Left cardiac atrium (tissue), 4 donors: ENCODE data around the gene TBC1D5. TPM values are rescaled to one million over a fixed set of nuclear protein-coding genes. Genes with fewer than 3 reads are reported as not detected.
"Not testable (repeated sequence)": the region's sequence is repeated elsewhere in the genome, so short reads cannot be mapped to it uniquely, and the experiment has no call there.

Experiments used
- ATAC-seq, 2 donors: fragments of 200-7000 bp; cut with Tn5 transposase; one replicate each; pipeline ENCODE4 v1.9.1; 2020; ENCODE audit warnings: mild to moderate bottlenecking in 2 of 2, moderate library complexity in 2 of 2
- DNase-seq: peaks from one replicate; pipeline ENCODE4 v3.0.0-alpha.2; 2020
- intact Hi-C, 2 donors: fragments of 100-400 bp; cut with DNase I; formaldehyde crosslinking; loops; one replicate each; pipeline versions ENCODE4 v1.14.1 to v1.15.1; 2022 to 2023
- total RNA-seq, 2 donors: library from RNA; stranded (reverse); fragmentation: NEBNext Ultra II Directional; extraction: Animal tissue kit (Norgen Biotek cat#: 25700); gene quantifications; one replicate each; pipeline ENCODE4 v1.2.1, GENCODE V29; 2021
- donor health status: DM: no; HTN: yes; CAD: no.
- donor health status: DM: no; HTN: yes; CAD: no; lungs with severe emphysema.
- donor health status: DM: yes; HTN: yes; CAD: no.
- donor health status: Dilated cardiomyopathy.

TBC1D5 gene
- total RNA-seq, 2 donors from 2014 or later, result 33.2 to 38.7 TPM

DNA sequence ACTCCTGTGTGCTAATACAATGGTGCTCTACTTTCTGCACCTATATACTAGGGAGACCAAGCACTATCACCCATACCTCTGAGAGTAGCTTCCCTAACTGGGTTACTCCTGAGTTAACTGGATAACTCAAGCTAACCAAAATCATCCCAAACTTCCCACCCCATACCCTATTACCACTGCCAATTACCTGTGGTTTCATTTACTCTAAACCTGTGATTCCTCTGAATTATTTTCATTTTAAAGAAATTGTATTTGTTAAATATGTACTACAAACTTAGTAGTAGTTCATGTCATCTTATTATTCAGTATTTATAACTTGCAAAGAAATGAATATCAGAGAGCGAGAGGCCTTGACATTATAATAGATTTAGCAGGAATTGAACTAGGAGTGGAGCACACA, 340.5 kb downstream of the TBC1D5 start:
- intact Hi-C loops, result no loop called here
- ATAC-seq (peak; percentile 30 to 74), DNase-seq (no peak)

DNA sequence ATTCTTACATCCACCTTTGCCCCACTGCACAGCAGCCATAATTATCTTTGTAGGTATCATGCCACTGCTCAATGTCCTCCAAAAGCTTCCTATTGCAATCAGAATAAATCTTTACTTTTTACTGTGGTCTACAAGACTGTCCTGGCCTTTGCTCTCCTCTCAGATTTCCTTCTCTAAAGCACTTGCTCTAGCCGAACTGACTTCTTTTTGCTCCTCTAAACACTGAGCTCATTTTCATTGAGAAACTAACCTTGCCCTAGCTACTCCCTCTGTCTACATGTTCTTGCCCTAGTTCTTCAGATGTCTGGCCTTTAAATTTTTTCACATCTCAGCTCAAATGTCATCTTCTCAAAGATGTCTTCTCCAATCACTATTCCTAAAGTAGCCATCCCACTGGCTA, 342.8 kb downstream of the TBC1D5 start:
- intact Hi-C loops, result no loop called here

DNA sequence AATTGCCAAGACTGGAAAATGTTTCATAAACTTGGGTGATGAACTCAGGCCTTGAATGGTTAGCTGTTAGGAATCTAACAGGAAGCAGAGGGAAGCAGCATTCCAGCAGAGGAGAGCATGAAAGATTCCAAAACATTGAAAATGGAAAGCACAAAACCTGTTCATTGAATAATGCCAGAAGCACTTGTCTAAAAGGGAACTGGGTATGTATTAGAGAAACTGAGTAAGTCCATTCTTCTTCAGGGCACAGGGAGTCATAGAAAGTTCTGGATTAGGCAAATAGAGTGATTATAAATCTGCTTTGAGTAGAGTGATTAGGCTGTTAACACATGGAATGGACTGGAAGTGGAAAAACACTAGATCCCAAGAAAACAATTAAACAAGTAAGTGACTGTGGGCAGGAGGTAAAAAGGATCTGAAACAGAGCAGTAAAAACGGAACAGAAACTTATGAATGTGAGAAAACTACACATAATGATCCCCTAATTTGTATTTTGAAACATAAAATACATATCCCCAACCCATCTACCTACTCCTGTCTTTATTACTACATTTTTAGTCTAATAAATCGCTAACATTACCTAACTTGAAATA, 343.4 kb downstream of the TBC1D5 start:
- intact Hi-C loops, result no loop called here
- no peak for ATAC-seq
- DNase-seq, result no peak

More for the DNA sequence above, 342.8 kb downstream of the TBC1D5 start:
- ATAC-seq, result no peak
- no peak for DNase-seq

DNA sequence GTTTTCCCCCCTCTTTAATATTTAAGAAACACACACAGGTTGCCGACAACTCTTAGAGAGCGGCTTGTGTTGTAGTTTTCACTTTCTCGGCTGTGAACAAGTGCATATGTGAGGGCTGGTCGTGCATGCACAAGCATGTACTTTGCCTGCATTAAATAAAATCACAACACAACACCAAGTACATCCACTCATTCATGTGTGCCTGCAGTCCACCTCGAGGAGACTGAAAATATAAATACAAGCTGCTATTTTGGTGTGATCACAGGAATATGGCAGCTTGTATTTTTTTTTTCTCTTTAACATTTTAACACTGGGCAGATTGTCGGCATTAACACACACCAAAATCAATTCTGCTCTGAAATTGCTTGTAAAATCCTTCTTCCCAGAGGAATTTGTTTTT, 346.4 kb downstream of the TBC1D5 start:
- DNase-seq, result no peak
- no peak for ATAC-seq
- intact Hi-C loops, result no loop called here

DNA sequence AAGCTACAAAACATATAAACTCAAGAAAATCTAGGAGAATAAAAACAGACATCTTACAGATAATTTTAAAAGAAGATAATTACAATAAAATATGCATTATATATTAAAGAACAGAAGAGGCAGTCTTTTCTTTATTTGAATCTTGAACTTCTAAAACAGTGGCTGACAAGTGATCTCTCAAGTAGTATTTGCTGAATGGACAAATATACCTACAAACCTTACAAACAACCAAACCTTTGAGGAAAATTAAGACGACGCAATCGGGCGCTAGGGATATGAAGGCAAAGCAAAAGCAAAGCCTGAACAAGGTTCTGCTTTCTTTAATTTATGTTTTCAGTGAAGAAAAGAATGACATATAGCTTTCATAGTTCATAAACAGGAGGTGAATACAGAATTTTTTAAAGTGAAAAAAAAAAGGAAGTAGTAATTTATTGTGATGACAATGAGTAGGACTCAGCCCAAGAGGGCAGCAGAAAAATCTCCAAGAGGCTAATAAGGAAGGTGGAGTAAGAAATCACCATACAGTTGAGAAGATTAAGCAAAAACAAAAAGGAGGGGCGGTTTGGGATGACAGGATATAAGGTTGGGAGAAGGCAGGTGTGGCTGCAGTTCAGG, 347.8 kb downstream of the TBC1D5 start:
- ATAC-seq (no peak), DNase-seq (no peak)
- intact Hi-C loops, result no loop called here

DNA sequence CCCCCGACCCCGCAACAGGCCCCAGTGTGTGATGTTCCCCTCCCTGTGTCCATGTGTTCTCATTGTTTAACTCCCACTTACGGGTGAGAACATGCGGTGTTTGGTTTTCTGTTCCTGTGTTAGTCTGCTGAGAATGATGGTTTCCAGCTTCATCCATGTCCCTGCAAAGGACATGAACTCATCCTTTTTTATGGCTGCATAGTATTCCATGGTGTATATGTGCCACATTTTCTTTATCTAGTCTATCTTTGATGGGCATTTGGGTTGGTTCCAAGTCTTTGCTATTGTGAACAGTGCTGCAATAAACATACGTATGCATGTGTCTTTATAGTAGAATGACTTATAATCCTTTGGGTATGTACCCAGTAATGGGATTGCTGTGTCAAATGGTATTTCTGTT, 349.9 kb downstream of the TBC1D5 start:
- intact Hi-C loops, ATAC-seq, DNase-seq: not testable (repeated sequence)

DNA sequence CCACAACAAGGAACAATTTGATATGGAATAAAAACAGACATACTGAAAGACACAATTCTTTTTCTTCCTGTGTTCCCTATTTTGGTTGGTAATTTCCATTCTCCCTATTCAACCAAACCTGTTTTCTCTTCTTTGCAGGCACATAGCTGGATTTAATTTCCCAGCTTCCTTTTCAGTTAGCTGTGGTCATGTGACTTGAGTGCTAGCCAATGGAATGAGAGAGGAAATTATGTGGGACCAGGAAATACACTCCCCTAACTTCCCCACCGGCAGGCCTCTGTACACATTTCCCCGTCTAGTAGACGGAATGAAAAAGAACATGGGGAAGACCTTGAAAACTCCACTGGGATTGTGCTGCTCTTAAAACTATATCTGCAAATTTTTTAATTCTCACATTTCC, 351.6 kb downstream of the TBC1D5 start:
- intact Hi-C loops, result no loop called here
- DNase-seq, result no peak
- no peak for ATAC-seq

DNA sequence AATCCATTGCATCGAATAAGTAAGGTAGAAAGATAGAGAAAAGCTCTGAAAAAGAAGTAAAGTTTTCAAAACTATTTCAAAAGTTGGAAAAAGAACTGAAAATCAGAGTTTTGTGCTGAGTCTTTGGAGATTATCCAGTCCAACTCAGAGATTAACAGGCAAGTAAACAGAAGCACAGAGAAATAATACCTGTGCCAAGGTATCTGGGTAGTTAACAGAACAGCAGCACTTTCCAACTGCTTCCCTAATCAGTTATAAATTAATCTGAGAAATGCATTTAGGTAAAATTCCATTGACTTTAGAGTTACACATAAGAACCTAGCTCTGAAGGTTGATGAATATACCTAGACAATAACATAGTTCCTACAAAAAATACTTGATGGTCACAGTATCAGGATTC, 355.3 kb downstream of the TBC1D5 start:
- intact Hi-C loops, result no loop called here
- ATAC-seq, result no peak
- DNase-seq, result no peak

DNA sequence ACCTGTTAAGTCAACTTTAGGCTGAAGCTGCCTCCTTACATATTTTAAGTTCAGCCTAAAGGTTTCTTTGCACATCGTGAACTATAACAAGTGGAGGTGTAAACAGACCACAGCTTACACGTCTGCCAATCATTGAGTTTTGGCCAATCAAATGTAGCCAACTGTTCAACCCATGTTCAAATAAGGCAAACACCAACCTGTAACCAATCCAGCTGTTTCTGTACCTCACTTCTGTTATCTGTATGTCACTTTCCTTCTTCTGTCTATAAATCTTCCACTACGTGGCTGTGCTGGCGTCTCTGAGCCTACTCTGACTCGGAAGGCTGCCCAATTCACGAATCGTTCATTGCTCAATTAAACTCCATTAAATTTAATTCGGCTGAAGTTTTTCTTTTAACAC, 356.0 kb downstream of the TBC1D5 start:
- DNase-seq (no peak), ATAC-seq (no peak)
- intact Hi-C loops, result no loop called here

DNA sequence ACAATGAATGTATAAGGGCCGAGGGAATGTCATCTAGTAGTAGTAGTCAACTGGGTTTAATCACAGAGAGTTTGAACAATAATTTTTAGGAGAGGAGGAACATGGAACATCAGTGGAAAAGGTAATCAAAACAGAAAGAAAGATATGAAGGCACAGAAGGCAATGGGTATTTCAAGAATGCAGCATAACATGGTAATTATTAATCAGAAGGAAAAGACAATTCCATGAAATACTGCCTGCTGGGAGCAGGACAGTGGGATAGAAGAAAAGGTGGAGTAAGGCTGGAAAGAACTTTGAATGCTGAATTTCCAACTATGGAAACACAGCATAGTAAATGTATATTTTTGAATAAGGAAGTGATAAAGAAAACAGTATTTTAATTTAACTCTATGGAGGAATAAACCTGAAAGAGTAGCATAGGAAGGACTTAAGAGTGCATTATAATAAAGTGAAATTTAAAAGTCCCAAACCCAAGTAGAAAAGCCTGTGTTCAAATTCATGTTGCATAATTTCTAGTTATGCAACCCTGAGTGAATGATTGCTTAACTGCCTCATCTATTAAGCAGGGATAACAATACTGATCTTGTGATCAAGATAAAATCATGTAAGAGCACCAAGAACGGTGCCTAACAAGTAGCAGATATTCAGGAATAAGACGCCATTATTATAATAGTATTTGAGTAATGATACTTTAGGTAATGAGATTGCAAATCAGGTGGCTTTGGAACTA, 357.7 kb downstream of the TBC1D5 start:
- DNase-seq (no peak), ATAC-seq (no peak)
- intact Hi-C loops, result no loop called here

DNA sequence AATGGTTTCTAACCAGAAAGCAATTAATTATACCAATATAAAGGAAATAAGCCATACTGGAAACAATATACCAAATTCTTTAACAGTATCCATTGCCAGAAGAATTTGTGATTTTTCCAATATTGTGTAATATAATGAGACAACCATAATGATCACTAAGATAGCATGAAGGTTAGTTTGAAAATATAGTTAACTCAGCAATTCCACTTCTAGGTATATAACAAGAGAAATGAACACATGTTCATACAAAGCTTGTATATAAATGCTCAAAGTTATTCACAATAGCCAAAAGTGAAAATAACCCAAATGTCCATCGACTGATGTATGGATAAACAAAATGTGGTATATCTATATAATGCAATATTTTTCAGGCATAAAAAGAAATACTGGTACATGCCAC, 369.1 kb downstream of the TBC1D5 start:
- ATAC-seq, result no peak
- DNase-seq, result no peak
- intact Hi-C loops, result no loop called here

DNA sequence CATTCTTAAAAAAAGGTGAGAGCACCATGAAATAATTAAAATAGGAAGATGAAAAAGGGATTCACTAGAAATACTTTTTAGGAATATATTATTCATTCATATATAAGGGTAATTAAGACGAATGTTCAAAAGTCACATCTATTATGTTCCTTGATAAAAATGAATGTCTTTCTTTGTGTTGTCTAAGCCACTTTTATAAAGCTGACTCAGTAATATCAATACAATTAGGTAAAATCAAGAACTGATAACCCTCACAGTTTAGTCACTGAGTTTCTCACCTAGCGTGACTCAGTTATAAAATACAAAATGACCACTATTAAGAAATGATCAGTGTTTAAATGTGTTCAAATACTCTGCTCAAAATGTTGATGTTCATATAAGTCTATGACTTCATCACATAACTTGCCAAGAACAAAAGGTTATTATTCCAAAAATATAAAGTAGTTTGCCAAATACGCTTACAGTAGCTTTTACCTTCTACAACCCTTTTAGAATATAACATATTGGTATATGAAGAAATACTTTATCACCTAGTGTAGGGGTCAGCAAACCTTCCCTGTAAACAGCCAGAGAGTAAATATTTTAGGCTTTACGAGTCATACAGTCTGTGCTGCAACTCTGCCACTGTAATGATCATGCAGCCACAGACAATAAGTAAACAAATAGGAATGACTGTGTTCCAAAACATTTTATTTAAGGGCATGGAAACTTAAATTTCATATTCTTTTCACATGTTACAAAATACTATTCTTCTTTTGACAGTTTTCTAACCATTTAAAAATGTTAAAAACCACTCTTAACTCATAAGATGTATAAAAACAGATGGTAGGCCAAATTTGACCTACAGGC, 369.8 kb downstream of the TBC1D5 start:
- no peak for ATAC-seq
- no peak for DNase-seq
- intact Hi-C loops, result no loop called here

DNA sequence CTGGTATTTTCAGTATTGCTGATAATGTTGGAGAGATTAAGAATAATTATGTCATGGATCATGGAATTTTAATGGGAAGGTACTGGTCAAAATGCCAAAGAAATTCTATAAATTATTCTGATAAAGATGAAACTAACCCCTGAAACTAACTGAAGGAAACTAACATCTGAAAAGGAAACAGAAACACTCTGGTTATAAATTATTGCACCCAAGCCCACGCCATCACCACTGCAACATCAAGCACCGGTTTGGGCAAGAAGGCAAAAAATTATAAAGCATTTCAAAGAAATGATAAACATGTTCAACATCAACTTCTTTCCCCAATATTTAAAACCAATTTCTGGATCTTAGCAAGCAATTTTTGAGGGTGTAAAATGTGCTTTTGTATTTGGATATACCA, 372.5 kb downstream of the TBC1D5 start:
- intact Hi-C loops, result no loop called here
- DNase-seq (no peak), ATAC-seq (no peak)

DNA sequence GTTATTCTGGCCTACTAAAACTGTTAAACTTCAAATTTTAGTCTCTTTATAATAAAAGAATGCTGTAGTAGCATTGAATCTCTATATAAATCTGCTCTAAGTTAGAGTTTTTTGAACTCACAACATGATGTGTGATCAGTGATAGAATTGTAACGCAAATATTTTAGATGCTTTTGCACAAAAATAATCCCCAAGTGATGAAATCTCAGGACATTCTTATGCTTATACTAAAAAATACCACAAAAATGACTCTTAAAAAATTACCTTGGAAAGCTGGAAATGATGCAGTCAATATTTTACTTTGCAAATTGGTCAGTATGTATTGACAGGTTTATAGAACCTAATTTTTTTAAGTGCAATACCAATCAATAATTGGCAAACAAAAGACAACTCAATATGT, 375.3 kb downstream of the TBC1D5 start:
- ATAC-seq (no peak), DNase-seq (no peak)
- intact Hi-C loops, result no loop called here

DNA sequence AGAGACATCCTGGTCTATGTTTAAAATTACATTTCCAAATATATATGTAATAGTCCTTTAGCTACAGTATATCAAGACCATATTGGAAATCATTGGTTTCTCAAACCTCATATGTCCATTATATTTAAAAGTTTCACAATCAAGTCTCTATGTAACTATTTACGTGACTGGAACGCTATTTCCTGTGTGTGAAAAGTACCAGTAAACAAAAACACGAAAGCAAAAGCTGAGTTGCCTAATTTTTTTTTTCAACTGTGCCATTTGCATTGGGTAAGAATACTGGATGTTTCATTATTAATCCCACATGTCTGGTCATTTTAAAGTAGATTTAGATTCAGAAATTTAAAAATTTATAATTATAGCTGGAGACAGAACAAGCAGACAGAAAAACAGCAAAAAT, 381.4 kb downstream of the TBC1D5 start:
- intact Hi-C loops, result no loop called here
- DNase-seq (no peak), ATAC-seq (no peak)

DNA sequence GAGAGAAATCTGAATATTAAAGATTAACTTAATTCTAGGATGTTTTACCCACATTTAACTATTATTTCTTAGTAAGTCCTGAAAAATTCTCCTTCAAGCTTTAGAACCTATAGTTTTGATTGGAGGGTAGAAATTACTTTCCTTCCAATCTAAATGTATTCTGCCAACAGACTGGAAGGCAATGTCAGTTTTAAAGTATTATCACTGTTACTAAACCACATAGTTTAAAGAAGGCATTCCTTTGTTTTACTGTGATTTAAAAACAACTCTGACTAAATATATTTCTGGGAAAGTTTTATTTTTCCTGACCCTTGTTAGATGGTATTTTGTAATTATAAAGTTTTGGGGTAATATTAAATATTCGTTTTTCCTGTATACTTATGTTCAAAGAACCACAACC, 382.5 kb downstream of the TBC1D5 start:
- intact Hi-C loops, result no loop called here
- DNase-seq (no peak), ATAC-seq (no peak)

DNA sequence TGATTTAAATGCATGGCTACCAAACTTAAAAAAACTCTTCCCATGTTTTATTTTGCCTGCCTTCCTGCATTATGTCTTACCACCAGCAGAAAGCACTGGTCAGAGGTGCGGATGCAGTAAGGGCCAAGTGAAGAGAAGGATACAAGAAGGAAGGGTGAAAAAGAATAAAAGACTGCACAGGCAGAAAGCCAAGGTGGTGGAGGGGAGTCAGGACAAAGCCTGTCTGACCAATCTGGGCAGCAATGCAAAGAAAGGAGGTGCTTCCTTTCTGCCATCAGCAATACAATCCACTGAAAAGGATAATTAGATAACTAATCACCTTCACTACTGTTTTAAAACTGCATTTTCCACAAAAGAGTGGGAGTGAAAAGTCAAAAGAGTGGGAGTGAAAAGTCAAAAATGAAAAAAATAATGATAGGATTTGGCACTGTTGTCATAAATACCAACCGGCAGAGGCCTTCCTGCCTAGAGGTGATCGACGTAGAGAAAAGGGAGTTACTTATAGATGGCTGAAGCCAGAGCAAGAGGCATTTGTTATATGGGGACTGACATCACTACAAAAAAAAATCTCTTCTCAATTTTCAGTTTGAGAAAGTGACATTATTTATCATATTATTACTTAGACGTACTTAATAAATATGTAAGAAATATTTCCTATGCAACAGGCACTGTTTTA, 385.3 kb downstream of the TBC1D5 start:
- intact Hi-C loops, result no loop called here
- no peak for ATAC-seq
- no peak for DNase-seq

DNA sequence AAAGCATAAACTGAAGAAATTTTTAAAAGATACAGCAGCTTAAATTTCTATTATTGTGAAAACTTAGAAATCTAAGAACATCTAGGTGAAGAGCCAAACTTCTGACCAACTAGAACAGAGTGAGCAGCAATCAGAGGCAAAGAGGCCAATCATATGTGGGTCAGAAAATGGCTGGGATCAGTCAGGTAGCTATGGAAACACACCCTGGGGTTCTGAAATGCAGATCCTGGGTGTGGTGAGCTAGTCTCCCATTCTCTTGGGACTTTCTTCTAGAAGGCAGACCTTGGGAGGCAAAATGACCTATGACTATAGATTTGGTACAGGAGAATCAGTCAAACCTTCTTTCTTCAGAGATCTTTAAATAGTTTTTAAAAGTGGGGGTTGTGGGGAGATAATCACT, 385.8 kb downstream of the TBC1D5 start:
- no peak for ATAC-seq
- DNase-seq, result no peak
- intact Hi-C loops, result no loop called here

DNA sequence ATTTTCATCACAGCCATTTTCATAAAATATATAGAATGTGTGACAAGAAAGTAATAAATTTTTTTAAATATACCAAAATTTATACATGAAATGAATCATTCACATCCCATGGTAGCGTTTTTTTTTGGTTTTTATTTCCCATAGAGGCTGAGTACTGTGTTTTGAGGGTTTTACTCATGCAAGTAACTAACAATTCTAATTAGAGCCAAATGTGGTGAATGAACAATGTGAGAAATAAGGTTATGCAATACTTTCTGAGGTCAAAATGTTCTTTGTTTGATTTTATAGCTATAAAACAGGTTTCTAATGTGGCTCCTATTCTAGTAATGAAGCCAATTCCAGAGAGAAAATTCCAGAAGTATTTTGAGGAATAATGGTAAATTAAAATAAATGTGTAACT, 386.8 kb downstream of the TBC1D5 start:
- DNase-seq (no peak), ATAC-seq (no peak)
- intact Hi-C loops, result no loop called here

DNA sequence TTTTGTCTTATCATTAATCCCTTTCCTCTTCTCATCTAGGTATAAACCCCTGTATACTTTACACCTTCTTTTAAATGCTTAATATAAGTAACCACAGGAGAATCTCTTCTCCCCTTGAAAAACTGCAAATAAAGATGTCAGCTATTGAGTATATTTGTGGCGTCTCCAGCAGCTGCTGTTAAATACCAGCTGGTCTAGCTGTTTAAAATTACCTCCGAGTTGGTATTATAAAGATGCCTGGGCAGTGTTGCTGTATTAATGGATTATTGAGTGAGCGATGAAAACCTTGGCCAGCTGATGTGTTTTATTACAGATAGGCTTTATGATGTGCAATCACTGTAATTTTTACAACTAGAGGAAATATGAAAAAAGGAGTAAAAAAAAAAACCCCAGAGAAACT, 388.1 kb downstream of the TBC1D5 start:
- intact Hi-C loops, result no loop called here
- DNase-seq (no peak), ATAC-seq (no peak)
